AG09319 (cell line): ENCODE measurements around the gene PADI3.
A peak's percentile ranks its signal among the peaks of the same experiment; 100 is the strongest.

Experiments
- DNase-seq: peaks from one replicate; pipeline ENCODE4 v3.0.0-alpha.2; 2010; ENCODE audit warnings: low read depth; ENCODE audit errors: extremely low read depth
- TF ChIP-seq, protein P1 (sequence below): IDR thresholded peaks from 2 replicates; pipeline ENCODE4 v1.5.1; 2011; ENCODE audit warnings: low read depth, mild to moderate bottlenecking, inconsistent platforms, low read length, moderate library complexity

Gene PADI3

DNA sequence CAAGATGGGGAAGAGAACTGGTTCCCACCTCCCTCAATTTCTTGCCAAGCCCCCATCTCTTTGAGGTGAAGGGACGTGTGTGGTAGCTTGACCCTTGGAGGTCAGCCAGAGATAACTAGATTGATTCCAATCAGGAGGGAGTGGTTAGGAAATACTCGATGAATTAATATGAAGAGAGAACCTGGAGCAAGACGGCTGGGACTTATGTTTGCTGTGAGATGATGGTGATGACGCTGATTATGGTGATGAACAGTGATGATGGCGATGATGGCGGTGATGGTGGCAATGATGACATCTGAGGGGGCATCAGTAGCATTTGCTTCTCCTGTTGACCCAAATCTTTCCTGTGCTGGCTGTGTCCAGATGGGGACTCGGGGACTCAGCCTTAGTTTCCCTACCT, 43.2 kb upstream of the PADI3 start:
- no peak for DNase-seq
- TF ChIP-seq, protein P1, sequence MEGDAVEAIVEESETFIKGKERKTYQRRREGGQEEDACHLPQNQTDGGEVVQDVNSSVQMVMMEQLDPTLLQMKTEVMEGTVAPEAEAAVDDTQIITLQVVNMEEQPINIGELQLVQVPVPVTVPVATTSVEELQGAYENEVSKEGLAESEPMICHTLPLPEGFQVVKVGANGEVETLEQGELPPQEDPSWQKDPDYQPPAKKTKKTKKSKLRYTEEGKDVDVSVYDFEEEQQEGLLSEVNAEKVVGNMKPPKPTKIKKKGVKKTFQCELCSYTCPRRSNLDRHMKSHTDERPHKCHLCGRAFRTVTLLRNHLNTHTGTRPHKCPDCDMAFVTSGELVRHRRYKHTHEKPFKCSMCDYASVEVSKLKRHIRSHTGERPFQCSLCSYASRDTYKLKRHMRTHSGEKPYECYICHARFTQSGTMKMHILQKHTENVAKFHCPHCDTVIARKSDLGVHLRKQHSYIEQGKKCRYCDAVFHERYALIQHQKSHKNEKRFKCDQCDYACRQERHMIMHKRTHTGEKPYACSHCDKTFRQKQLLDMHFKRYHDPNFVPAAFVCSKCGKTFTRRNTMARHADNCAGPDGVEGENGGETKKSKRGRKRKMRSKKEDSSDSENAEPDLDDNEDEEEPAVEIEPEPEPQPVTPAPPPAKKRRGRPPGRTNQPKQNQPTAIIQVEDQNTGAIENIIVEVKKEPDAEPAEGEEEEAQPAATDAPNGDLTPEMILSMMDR, result no peak

- DNase-seq, result no peak
Observed at GRCh38 chr1:17206196-17206595, 42.7 kb upstream of the PADI3 start.

GRCh38 chr1:17207046-17207445, 41.9 kb upstream of the PADI3 start:
- no peak for DNase-seq
- TF ChIP-seq, protein P1, result no peak

More at GRCh38 chr1:17206196-17206595, 42.7 kb upstream of the PADI3 start:
- TF ChIP-seq, protein P1, result no peak

GRCh38 chr1:17207540-17207939, 41.4 kb upstream of the PADI3 start:
- no peak for DNase-seq
- TF ChIP-seq, protein P1, result no peak

- TF ChIP-seq, protein P1, result no peak
- DNase-seq, result peak; percentile 10
Observed at GRCh38 chr1:17207966-17208418, 40.9 kb upstream of the PADI3 start.

- TF ChIP-seq, protein P1, result no peak
- DNase-seq, result no peak
Observed at GRCh38 chr1:17208546-17208945, 40.4 kb upstream of the PADI3 start.

DNA sequence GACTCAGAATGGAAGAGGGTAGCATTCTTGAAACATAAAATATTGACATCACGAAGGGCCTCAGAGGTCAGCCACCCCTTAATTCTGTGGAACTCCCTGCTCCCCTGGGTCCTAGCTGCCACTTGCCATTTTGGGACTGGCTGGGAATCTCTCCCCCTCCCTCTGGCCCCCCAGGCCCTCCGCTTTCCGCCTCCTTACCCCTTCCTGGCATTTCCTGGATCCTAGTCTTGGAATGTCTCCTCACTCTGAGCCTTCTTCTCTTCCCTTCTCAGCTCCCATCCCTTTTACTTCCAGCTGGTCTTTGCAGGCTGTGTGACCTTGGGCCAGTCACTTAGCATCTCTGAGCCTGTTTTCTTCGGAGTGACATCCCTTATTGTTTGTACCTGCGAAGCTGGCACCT, 39.5 kb upstream of the PADI3 start:
- TF ChIP-seq, protein P1, result no peak
- DNase-seq, result no peak
